ENCODE results near the gene S100B.
A peak's percentile ranks its signal among the peaks of the same experiment; 100 is the strongest.

The S100B gene

GRCh38 chr21:46567348-46567747 lies 37.5 kb downstream of the S100B start:
- Histone ChIP-seq H3K27ac (ENCODE audit: low read depth, low read length) (no peak overlapping the region), H3K9ac (ENCODE audit: low read length in 5 of 5) (no peak overlapping the region), H3K4me3 (ENCODE audit: low read depth in 1 of 5, low read length in 5 of 5) (no peak overlapping the region), H3K27me3 (ENCODE audit: control insufficient read depth in 5 of 5, insufficient read depth in 4 of 5, low read length in 5 of 5) (no peaks in the 10 kb centered on the region), H3K36me3 (ENCODE audit: control insufficient read depth in 5 of 5, insufficient read depth in 5 of 5, low read length in 5 of 5) (peaks cover 5 to 83% (median 71%) of the 10 kb centered on the region in 5 donors), H3K9me3 (ENCODE audit: control insufficient read depth in 5 of 5, low read length in 5 of 5) (peaks cover 0 to 4% (median 0%) of the 10 kb centered on the region in 5 donors), H3K4me1 (ENCODE audit: control insufficient read depth in 5 of 5, insufficient read depth in 5 of 5, low read length in 5 of 5) (no peaks in the 10 kb centered on the region)

- H3K9me3 ChIP-seq (ENCODE audit: control insufficient read depth in 5 of 5, low read length in 5 of 5): no peaks in the 10 kb centered on the region
- no peaks in the 10 kb centered on the region for H3K27me3 ChIP-seq (ENCODE audit: control insufficient read depth in 5 of 5, insufficient read depth in 4 of 5, low read length in 5 of 5)
- H3K4me3 ChIP-seq (ENCODE audit: low read depth in 1 of 5, low read length in 5 of 5): no peak overlapping the region
- H3K4me1 ChIP-seq (ENCODE audit: control insufficient read depth in 5 of 5, insufficient read depth in 5 of 5, low read length in 5 of 5): peaks cover 0 to 4% (median 0%) of the 10 kb centered on the region in 5 donors
- H3K27ac ChIP-seq (ENCODE audit: low read depth, low read length): no peak overlapping the region
- H3K9ac ChIP-seq (ENCODE audit: low read length in 5 of 5): no peak overlapping the region
- peaks cover 0 to 94% (median 87%) of the 10 kb centered on the region in 5 donors for H3K36me3 ChIP-seq (ENCODE audit: control insufficient read depth in 5 of 5, insufficient read depth in 5 of 5, low read length in 5 of 5)
These were observed 40.5 kb downstream of the S100B start for GRCh38 chr21:46564391-46564790.

GRCh38 chr21:46562964-46563607 lies 41.8 kb downstream of the S100B start:
- Histone ChIP-seq H3K4me3 (ENCODE audit: low read depth in 1 of 5, low read length in 5 of 5) (no peak overlapping the region), H3K27me3 (ENCODE audit: control insufficient read depth in 5 of 5, insufficient read depth in 4 of 5, low read length in 5 of 5) (no peaks in the 10 kb centered on the region), H3K4me1 (ENCODE audit: control insufficient read depth in 5 of 5, insufficient read depth in 5 of 5, low read length in 5 of 5) (peaks cover 0 to 8% (median 0%) of the 10 kb centered on the region in 5 donors), H3K9me3 (ENCODE audit: control insufficient read depth in 5 of 5, low read length in 5 of 5) (no peaks in the 10 kb centered on the region), H3K36me3 (ENCODE audit: control insufficient read depth in 5 of 5, insufficient read depth in 5 of 5, low read length in 5 of 5) (peaks cover 0 to 97% (median 90%) of the 10 kb centered on the region in 5 donors), H3K9ac (ENCODE audit: low read length in 5 of 5) (no peak overlapping the region), H3K27ac (ENCODE audit: low read depth, low read length) (no peak overlapping the region)

- peaks cover 0 to 97% (median 91%) of the 10 kb centered on the region in 5 donors for H3K36me3 ChIP-seq (ENCODE audit: control insufficient read depth in 5 of 5, insufficient read depth in 5 of 5, low read length in 5 of 5)
- H3K4me1 ChIP-seq (ENCODE audit: control insufficient read depth in 5 of 5, insufficient read depth in 5 of 5, low read length in 5 of 5): peaks cover 0 to 8% (median 0%) of the 10 kb centered on the region in 5 donors
These were observed 42.4 kb downstream of the S100B start for GRCh38 chr21:46562472-46562871.

GRCh38 chr21:46561445-46562090 lies 43.3 kb downstream of the S100B start:
- no peak overlapping the region for H3K27ac ChIP-seq (ENCODE audit: low read depth, low read length)
- no peaks in the 10 kb centered on the region for H3K9me3 ChIP-seq (ENCODE audit: control insufficient read depth in 5 of 5, low read length in 5 of 5)
- H3K4me1 ChIP-seq (ENCODE audit: control insufficient read depth in 5 of 5, insufficient read depth in 5 of 5, low read length in 5 of 5): peaks cover 0 to 8% (median 0%) of the 10 kb centered on the region in 5 donors
- no peak overlapping the region for H3K9ac ChIP-seq (ENCODE audit: low read length in 5 of 5)
- peaks cover 0 to 97% (median 90%) of the 10 kb centered on the region in 5 donors for H3K36me3 ChIP-seq (ENCODE audit: control insufficient read depth in 5 of 5, insufficient read depth in 5 of 5, low read length in 5 of 5)
- H3K27me3 ChIP-seq (ENCODE audit: control insufficient read depth in 5 of 5, insufficient read depth in 4 of 5, low read length in 5 of 5): no peaks in the 10 kb centered on the region
- no peak overlapping the region for H3K4me3 ChIP-seq (ENCODE audit: low read depth in 1 of 5, low read length in 5 of 5)

More at GRCh38 chr21:46562472-46562871, 42.4 kb downstream of the S100B start:
- Histone ChIP-seq H3K4me3 (ENCODE audit: low read depth in 1 of 5, low read length in 5 of 5) (no peak overlapping the region), H3K27me3 (ENCODE audit: control insufficient read depth in 5 of 5, insufficient read depth in 4 of 5, low read length in 5 of 5) (no peaks in the 10 kb centered on the region), H3K9me3 (ENCODE audit: control insufficient read depth in 5 of 5, low read length in 5 of 5) (no peaks in the 10 kb centered on the region), H3K9ac (ENCODE audit: low read length in 5 of 5) (no peak overlapping the region), H3K27ac (ENCODE audit: low read depth, low read length) (no peak overlapping the region)

DNA sequence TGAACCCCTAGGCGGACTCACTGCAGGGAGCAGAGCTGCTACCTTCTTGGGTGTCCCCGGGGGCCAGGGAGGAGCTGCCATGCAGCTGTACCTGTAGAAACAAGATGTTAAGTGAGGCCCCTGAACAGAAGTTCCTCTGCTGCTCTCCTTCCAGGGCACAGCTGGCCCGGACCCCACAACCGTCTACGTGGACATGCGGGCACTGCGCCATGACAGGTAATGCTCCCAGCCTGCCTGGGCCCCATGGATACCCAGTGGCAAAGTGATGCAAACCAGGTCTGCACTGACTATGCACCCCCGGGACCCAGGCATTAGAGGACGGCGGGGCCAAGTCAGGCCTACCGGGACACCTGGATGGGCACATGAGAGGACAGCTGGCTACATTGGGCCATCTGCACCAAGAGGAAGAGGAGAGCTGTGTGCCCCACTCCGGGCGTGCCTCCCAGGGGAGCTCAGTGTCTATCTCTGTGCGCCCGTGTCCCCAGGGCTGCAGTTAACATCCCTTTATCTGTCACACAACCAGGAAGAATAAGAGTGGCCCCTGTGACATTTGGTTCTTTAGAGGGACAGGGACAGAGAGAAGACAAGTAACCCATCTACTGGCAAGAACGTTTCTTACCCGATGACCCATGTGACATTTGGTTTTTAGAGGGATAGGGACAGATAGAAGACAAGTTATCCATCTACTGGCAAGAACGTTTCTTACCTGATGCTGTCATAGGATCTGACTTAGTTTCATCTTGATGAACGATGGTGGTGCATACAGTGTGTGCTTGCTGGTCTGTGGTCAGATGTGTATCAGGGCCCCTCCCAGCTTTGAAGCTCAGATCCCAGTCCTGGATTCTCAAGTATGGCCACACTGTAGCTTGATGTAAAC lies 44.1 kb downstream of the S100B start:
- Histone ChIP-seq H3K27ac (ENCODE audit: low read depth, low read length) (no peak overlapping the region), H3K36me3 (ENCODE audit: control insufficient read depth in 5 of 5, insufficient read depth in 5 of 5, low read length in 5 of 5) (peaks cover 3 to 94% (median 86%) of the 10 kb centered on the region in 5 donors), H3K27me3 (ENCODE audit: control insufficient read depth in 5 of 5, insufficient read depth in 4 of 5, low read length in 5 of 5) (no peaks in the 10 kb centered on the region), H3K9ac (ENCODE audit: low read length in 5 of 5) (no peak overlapping the region), H3K9me3 (ENCODE audit: control insufficient read depth in 5 of 5, low read length in 5 of 5) (no peaks in the 10 kb centered on the region), H3K4me3 (ENCODE audit: low read depth in 1 of 5, low read length in 5 of 5) (no peak overlapping the region), H3K4me1 (ENCODE audit: control insufficient read depth in 5 of 5, insufficient read depth in 5 of 5, low read length in 5 of 5) (peaks cover 0 to 8% (median 0%) of the 10 kb centered on the region in 5 donors)

DNA sequence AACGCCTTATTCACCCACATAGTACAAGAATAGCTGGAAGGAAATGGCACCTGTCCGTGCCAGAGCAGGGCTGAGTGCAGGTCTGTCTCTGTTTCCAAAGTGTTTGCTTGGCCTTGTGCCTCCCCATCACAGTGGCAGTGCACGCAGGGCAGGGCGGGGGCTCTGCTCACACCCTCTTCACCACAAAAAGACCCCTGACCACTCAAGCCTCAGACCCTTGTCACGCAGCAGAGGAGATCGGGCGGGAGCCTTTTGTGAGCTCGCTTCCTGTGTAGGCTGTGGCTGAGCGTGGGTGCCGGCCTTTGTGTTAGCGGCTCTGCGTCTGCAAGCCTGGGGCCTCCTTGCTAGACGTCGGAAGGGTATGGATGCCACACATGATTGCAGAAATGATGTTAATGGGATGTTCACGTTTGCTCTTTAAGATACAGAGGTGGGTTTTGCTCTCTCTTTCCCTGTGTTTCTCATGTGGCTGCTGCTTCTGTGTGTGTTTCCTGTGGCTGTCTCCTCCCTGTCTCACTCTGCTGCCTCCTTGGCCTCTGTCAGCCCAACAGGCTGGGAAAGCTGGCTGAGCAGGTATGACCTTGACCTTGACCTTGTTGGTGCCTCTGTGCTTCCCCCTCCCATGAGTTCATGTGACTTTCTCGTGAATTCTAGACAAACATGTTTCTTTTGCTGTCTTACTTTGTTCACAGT lies 45.4 kb downstream of the S100B start:
- H3K27ac ChIP-seq (ENCODE audit: low read depth, low read length): no peak overlapping the region
- H3K9me3 ChIP-seq (ENCODE audit: control insufficient read depth in 5 of 5, low read length in 5 of 5): no peaks in the 10 kb centered on the region
- H3K4me1 ChIP-seq (ENCODE audit: control insufficient read depth in 5 of 5, insufficient read depth in 5 of 5, low read length in 5 of 5): peaks cover 0 to 8% (median 0%) of the 10 kb centered on the region in 5 donors
- no peak overlapping the region for H3K4me3 ChIP-seq (ENCODE audit: low read depth in 1 of 5, low read length in 5 of 5)
- H3K27me3 ChIP-seq (ENCODE audit: control insufficient read depth in 5 of 5, insufficient read depth in 4 of 5, low read length in 5 of 5): no peaks in the 10 kb centered on the region
- H3K36me3 ChIP-seq (ENCODE audit: control insufficient read depth in 5 of 5, insufficient read depth in 5 of 5, low read length in 5 of 5): peaks cover 3 to 94% (median 86%) of the 10 kb centered on the region in 5 donors
- peak overlapping the region in 1 of 5 donors; percentile 49 for H3K9ac ChIP-seq (ENCODE audit: low read length in 5 of 5)

GRCh38 chr21:46557919-46558392 lies 46.9 kb downstream of the S100B start:
- Histone ChIP-seq H3K4me1 (ENCODE audit: control insufficient read depth in 5 of 5, insufficient read depth in 5 of 5, low read length in 5 of 5) (peaks cover 0 to 8% (median 0%) of the 10 kb centered on the region in 5 donors), H3K27me3 (ENCODE audit: control insufficient read depth in 5 of 5, insufficient read depth in 4 of 5, low read length in 5 of 5) (no peaks in the 10 kb centered on the region), H3K9ac (ENCODE audit: low read length in 5 of 5) (no peak overlapping the region), H3K27ac (ENCODE audit: low read depth, low read length) (no peak overlapping the region), H3K4me3 (ENCODE audit: low read depth in 1 of 5, low read length in 5 of 5) (no peak overlapping the region), H3K9me3 (ENCODE audit: control insufficient read depth in 5 of 5, low read length in 5 of 5) (no peaks in the 10 kb centered on the region), H3K36me3 (ENCODE audit: control insufficient read depth in 5 of 5, insufficient read depth in 5 of 5, low read length in 5 of 5) (peaks cover 3 to 93% (median 82%) of the 10 kb centered on the region in 5 donors)

DNA sequence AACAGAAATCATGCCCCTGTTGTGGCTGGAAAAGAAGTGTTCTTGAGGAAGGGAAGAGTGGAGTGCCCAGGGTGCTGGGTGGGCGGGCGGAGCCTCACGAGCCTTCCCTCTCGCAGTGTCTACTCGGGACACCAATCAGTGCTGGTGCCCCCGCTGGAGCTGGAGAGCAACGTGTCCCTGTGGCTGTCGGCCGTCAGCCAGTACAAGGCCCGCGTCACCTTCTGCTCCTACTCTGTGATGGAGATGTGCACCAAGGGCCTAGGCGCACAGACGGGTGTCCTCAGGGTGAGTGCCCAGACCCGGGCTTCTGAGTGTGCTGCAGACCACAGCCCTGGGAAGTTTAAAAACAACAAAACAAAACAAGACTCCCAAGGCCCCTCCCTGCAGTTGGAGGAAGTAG lies 47.4 kb downstream of the S100B start:
- Histone ChIP-seq H3K9me3 (ENCODE audit: control insufficient read depth in 5 of 5, low read length in 5 of 5) (no peaks in the 10 kb centered on the region), H3K36me3 (ENCODE audit: control insufficient read depth in 5 of 5, insufficient read depth in 5 of 5, low read length in 5 of 5) (peaks cover 4 to 92% (median 81%) of the 10 kb centered on the region in 5 donors), H3K27me3 (ENCODE audit: control insufficient read depth in 5 of 5, insufficient read depth in 4 of 5, low read length in 5 of 5) (no peaks in the 10 kb centered on the region), H3K4me3 (ENCODE audit: low read depth in 1 of 5, low read length in 5 of 5) (no peak overlapping the region), H3K9ac (ENCODE audit: low read length in 5 of 5) (no peak overlapping the region), H3K4me1 (ENCODE audit: control insufficient read depth in 5 of 5, insufficient read depth in 5 of 5, low read length in 5 of 5) (peaks cover 0 to 8% (median 0%) of the 10 kb centered on the region in 5 donors), H3K27ac (ENCODE audit: low read depth, low read length) (no peak overlapping the region)
